CD4-positive, alpha-beta memory T cell (primary cell): ENCODE results near the gene ATR. TPM values are rescaled to one million over a fixed set of nuclear protein-coding genes. Genes with fewer than 3 reads are reported as not detected.
"Not testable (repeated sequence)": the region's sequence is repeated elsewhere in the genome, so short reads cannot be mapped to it uniquely, and the experiment has no call there.

Source experiments
- CTCF ChIA-PET: fragments of 350-600 bp; sonication (Branson Sonifier 250); formaldehyde crosslinking; loops from one replicate; lab custom pipeline; 2021; ENCODE audit warnings: inconsistent platforms; ENCODE audit not compliant: partially characterized antibody; lab: Charles Lee
- POLR2A ChIA-PET: fragments of 350-600 bp; sonication (Branson Sonifier 250); formaldehyde crosslinking; loops from one replicate; lab custom pipeline; 2021; ENCODE audit not compliant: partially characterized antibody; lab: Charles Lee
- DNase-seq, 5 donors: peaks; one replicate each; pipeline versions ENCODE4 v3.0.0 to v3.0.0-alpha.2; 2020 to 2022; ENCODE audit warnings: mixed read lengths in 1 of 5
- H3K27ac ChIP-seq: one replicate; pipeline ENCODE4 v1.7.0; 2013; ENCODE audit warnings: low read depth, low read length
- H3K27me3 ChIP-seq: 2 replicates; pipeline ENCODE4 v1.7.0; 2013; ENCODE audit warnings: mild to moderate bottlenecking, low read length, moderate library complexity; ENCODE audit not compliant: insufficient read depth
- H3K36me3 ChIP-seq: 2 replicates; pipeline ENCODE4 v1.7.0; 2013; ENCODE audit warnings: mild to moderate bottlenecking, low read length, moderate library complexity; ENCODE audit not compliant: insufficient read depth
- H3K4me1 ChIP-seq: 2 replicates; pipeline ENCODE4 v1.7.0; 2013; ENCODE audit warnings: mild to moderate bottlenecking, low read length, moderate library complexity; ENCODE audit not compliant: insufficient read depth
- H3K4me3 ChIP-seq, 2 donors: one replicate each; pipeline ENCODE4 v1.7.0; 2013; ENCODE audit warnings: low read length in 2 of 2, mild to moderate bottlenecking in 1 of 2
- H3K9me3 ChIP-seq, 2 donors: one replicate each; pipeline ENCODE4 v1.7.0; 2013; ENCODE audit warnings: low read length in 2 of 2, control low read depth in 1 of 2; ENCODE audit not compliant: control insufficient read depth in 1 of 2
- H3K27ac Mint-ChIP-seq, 7 donors: one replicate each; pipeline ENCODE4 v1.8.0; 2020 to 2021; ENCODE audit warnings: mixed read lengths in 7 of 7, mild to moderate bottlenecking in 6 of 7, inconsistent platforms in 3 of 7, moderate library complexity in 3 of 7
- H3K27me3 Mint-ChIP-seq, 2 donors: one replicate each; pipeline ENCODE4 v1.8.0; 2020 to 2021; ENCODE audit warnings: mixed read lengths in 2 of 2
- H3K36me3 Mint-ChIP-seq, 2 donors: one replicate each; pipeline ENCODE4 v1.8.0; 2020 to 2021; ENCODE audit warnings: mixed read lengths in 2 of 2, inconsistent platforms in 1 of 2, mild to moderate bottlenecking in 1 of 2
- H3K4me1 Mint-ChIP-seq, 4 donors: one replicate each; pipeline ENCODE4 v1.8.0; 2020 to 2021; ENCODE audit warnings: mixed read lengths in 4 of 4, mild to moderate bottlenecking in 1 of 4
- H3K4me3 Mint-ChIP-seq, 8 donors: one replicate each; pipeline ENCODE4 v1.8.0; 2020 to 2021; ENCODE audit warnings: mixed read lengths in 8 of 8, mild to moderate bottlenecking in 7 of 8, moderate library complexity in 6 of 8, inconsistent platforms in 3 of 8
- H3K9me3 Mint-ChIP-seq, 8 donors: one replicate each; pipeline ENCODE4 v1.8.0; 2020 to 2021; ENCODE audit warnings: mixed read lengths in 8 of 8, mild to moderate bottlenecking in 5 of 8, inconsistent platforms in 3 of 8, moderate library complexity in 1 of 8
- intact Hi-C: fragments of 100-400 bp; cut with micrococcal nuclease; formaldehyde crosslinking; loops from one replicate; pipeline ENCODE4 v1.15.1; 2023
- polyA plus RNA-seq, 2 donors: library from polyadenylated mRNA; unstranded; fragments of 300-500 nt; fragmentation: Illumina TruSeq; gene quantifications; one replicate each; pipeline ENCODE4 v1.2.3, GENCODE V29; 2021
- total RNA-seq, 2 experiments: library from RNA; stranded (reverse); gene quantifications; one replicate each; pipeline ENCODE4 v1.2.3, GENCODE V29; 2021

ATR gene
- total and polyA plus RNA-seq, 4 experiments from 2014 or later: 4.3 to 45.6 (median 27.3) TPM

DNA sequence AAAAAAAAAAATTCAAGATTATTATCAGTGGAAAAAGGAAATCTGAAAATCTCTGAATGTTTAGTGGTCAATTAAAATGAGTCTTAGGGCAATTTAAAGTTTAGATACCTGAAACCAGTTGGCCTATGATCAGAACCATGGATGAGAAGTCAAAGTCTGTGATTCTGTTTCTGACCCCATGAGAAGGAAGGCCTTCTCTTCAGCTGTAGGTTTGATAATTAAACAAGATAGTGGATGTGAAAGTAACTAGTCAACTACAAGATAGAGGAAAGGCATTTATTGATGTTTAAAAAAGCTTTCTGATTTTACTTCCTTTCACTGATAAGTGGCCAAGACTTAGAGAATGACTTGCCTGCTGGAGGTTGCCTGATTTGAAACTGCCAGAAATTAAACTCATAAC lies 26.4 kb upstream of the ATR start:
- H3K9me3 ChIP-seq: no peaks in the 10 kb centered on the region
- Mint-ChIP-seq H3K4me1 (no peaks in the 10 kb centered on the region), H3K9me3 (no peaks in the 10 kb centered on the region), H3K27me3 (no peaks in the 10 kb centered on the region), H3K27ac (no peak overlapping the region), H3K36me3 (no peaks in the 10 kb centered on the region), H3K4me3 (no peak overlapping the region)
- H3K36me3 ChIP-seq: no peaks in the 10 kb centered on the region
- no peaks in the 10 kb centered on the region for H3K27me3 ChIP-seq
- intact Hi-C loops: no loop called here
- no peak overlapping the region for H3K4me3 ChIP-seq
- ChIA-PET CTCF (interaction anchor here (0.7 kb wide), 1 partner anchor 30 kb away, joined by 3 read pairs; no protein-coding TSS in a partner anchor), POLR2A (no interaction called here)
- H3K4me1 ChIP-seq: no peaks in the 10 kb centered on the region
- H3K27ac ChIP-seq: no peak overlapping the region
- DNase-seq: no peak

- H3K4me3 Mint-ChIP-seq, H3K36me3 ChIP-seq, H3K9me3 Mint-ChIP-seq, H3K27ac ChIP-seq, H3K4me3 ChIP-seq, H3K27ac Mint-ChIP-seq, H3K27me3 Mint-ChIP-seq, H3K36me3 Mint-ChIP-seq, H3K4me1 Mint-ChIP-seq, DNase-seq, H3K4me1 ChIP-seq, intact Hi-C loops, POLR2A ChIA-PET, H3K27me3 ChIP-seq, H3K9me3 ChIP-seq: not testable (repeated sequence)
- CTCF ChIA-PET: interaction anchor here (0.8 kb wide), 1 partner anchor 20 kb away, joined by 3 read pairs; no protein-coding TSS in a partner anchor
These were observed 24.8 kb upstream of the ATR start for GRCh38 chr3:142603386-142603705.

GRCh38 chr3:142602619-142603385 lies 24.3 kb upstream of the ATR start:
- no peak overlapping the region for H3K4me3 Mint-ChIP-seq
- intact Hi-C loops: no loop called here
- Histone ChIP-seq H3K4me1 (no peaks in the 10 kb centered on the region), H3K36me3 (no peaks in the 10 kb centered on the region), H3K4me3 (no peak overlapping the region), H3K9me3 (no peaks in the 10 kb centered on the region), H3K27ac (no peak overlapping the region), H3K27me3 (no peaks in the 10 kb centered on the region)
- peaks cover 1 to 5% (median 3%) of the 10 kb centered on the region in 4 donors for H3K4me1 Mint-ChIP-seq
- no peaks in the 10 kb centered on the region for H3K9me3 Mint-ChIP-seq
- H3K27me3 Mint-ChIP-seq: no peaks in the 10 kb centered on the region
- CTCF ChIA-PET: interaction anchor here (0.8 to 1.1 kb wide), 2 partner anchors 20 to 107 kb away, joined by 3 read pairs; no protein-coding TSS in a partner anchor
- POLR2A ChIA-PET: no interaction called here
- DNase-seq: no peak
- no peak overlapping the region for H3K27ac Mint-ChIP-seq
- H3K36me3 Mint-ChIP-seq: no peaks in the 10 kb centered on the region

DNA sequence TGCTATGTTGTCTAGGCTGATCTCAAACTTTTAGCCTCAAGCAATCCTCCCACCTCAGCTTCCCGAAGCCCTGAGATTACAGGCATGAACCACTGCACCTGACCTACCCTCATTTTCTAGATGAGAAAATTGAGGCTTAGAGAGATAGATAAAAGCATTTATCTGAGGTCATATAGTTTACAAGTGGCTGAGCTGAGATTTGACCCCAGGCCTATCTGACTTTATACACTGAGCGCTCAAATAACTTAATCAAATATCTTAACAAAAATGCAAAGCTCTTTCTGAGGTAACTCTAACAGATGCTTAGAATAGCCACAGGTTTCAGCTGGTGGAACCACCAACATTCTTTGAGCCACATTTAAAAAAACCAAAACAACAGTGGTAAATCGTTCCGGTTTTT lies 23.2 kb upstream of the ATR start:
- ChIA-PET CTCF (interaction anchor here (0.8 to 1.1 kb wide), 2 partner anchors 15 to 106 kb away, joined by 3 to 4 read pairs; no protein-coding TSS in a partner anchor), POLR2A (no interaction called here)
- Histone ChIP-seq H3K4me1 (peaks cover 3% of the 10 kb centered on the region), H3K9me3 (no peaks in the 10 kb centered on the region), H3K27ac (no peak overlapping the region), H3K4me3 (no peak overlapping the region), H3K36me3 (no peaks in the 10 kb centered on the region), H3K27me3 (no peaks in the 10 kb centered on the region)
- peaks cover 2 to 13% (median 7%) of the 10 kb centered on the region in 4 donors for H3K4me1 Mint-ChIP-seq
- H3K4me3 Mint-ChIP-seq: no peak overlapping the region
- no peaks in the 10 kb centered on the region for H3K36me3 Mint-ChIP-seq
- no peaks in the 10 kb centered on the region for H3K9me3 Mint-ChIP-seq
- H3K27ac Mint-ChIP-seq: no peak overlapping the region
- intact Hi-C loops: no loop called here
- DNase-seq: no peak
- no peaks in the 10 kb centered on the region for H3K27me3 Mint-ChIP-seq

DNA sequence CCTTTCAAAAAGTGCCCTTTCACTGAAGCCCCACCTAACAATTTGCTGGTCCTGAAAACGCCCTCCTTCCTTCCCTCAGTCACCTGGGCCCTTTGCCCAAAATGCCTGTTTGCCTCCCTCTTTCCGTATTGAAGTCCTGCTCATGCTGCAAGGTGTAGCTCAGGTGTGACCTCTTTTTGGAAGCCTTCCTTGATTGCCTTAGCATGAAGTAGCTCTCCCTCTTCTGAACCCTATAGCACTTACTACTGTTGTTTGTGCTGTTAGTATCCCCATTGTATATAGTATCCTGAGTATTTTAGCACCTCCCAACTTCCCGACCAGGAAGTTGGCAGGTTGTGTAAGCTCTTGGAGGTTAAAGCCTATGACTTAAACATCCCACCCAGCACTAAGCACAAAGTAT lies 19.4 kb upstream of the ATR start:
- Mint-ChIP-seq H3K27me3 (peaks cover 0 to 2% of the 10 kb centered on the region in 2 donors), H3K4me3 (peak overlapping the region in 7 of 8 donors; percentile 15 to 71 (median 40)), H3K9me3 (no peaks in the 10 kb centered on the region), H3K36me3 (peaks cover 0 to 4% of the 10 kb centered on the region in 2 donors), H3K4me1 (peaks cover 7 to 22% (median 15%) of the 10 kb centered on the region in 4 donors), H3K27ac (peak overlapping the region in 1 of 7 donors; percentile 54)
- ChIA-PET POLR2A (interaction anchor here (3.3 to 3.5 kb wide), 2 partner anchors 19 to 404 kb away, joined by 18 to 39 read pairs; partner anchors contain the start of genes ATR and U2SURP), CTCF (interaction anchor here (1.3 to 2.0 kb wide), 2 partner anchors 16 to 397 kb away, joined by 4 to 6 read pairs; no protein-coding TSS in a partner anchor)
- Histone ChIP-seq H3K27ac (no peak overlapping the region), H3K36me3 (no peaks in the 10 kb centered on the region), H3K9me3 (no peaks in the 10 kb centered on the region), H3K4me1 (peaks cover 15% of the 10 kb centered on the region), H3K4me3 (no peak overlapping the region), H3K27me3 (no peaks in the 10 kb centered on the region)
- intact Hi-C loops: loop anchor here (5.0 kb wide), 1 partner anchor 1374 kb away; the partner anchor contains the start of gene DIPK2A
- no peak for DNase-seq

- Histone ChIP-seq H3K4me3 (peak overlapping the region; percentile 91 to 93), H3K4me1 (peaks cover 15% of the 10 kb centered on the region), H3K9me3 (no peaks in the 10 kb centered on the region), H3K27ac (peak overlapping the region; percentile 36), H3K36me3 (no peaks in the 10 kb centered on the region), H3K27me3 (no peaks in the 10 kb centered on the region)
- Mint-ChIP-seq H3K4me1 (peaks cover 7 to 22% (median 15%) of the 10 kb centered on the region in 4 donors), H3K27me3 (peaks cover 1 to 2% of the 10 kb centered on the region in 2 donors), H3K4me3 (peak overlapping the region; percentile 97 to 99 (median 98)), H3K36me3 (peaks cover 0 to 4% of the 10 kb centered on the region in 2 donors), H3K27ac (peak overlapping the region; percentile 65 to 97 (median 96)), H3K9me3 (no peaks in the 10 kb centered on the region)
- DNase-seq: peak in 1 of 5 donors; percentile 4
- POLR2A ChIA-PET: interaction anchor here (1.5 to 3.5 kb wide), 4 partner anchors 15 to 405 kb away, joined by 4 to 39 read pairs (median 13); partner anchors contain the start of genes ATR, TRPC1 and U2SURP
- CTCF ChIA-PET: interaction anchor here (1.1 to 1.3 kb wide), 2 partner anchors 14 to 17 kb away, joined by 3 to 4 read pairs; no protein-coding TSS in a partner anchor
- intact Hi-C loops: loop anchor here (1.0 to 5.0 kb wide), 4 partner anchors 18 to 1376 kb away; partner anchors contain the start of genes ATR, DIPK2A, TRPC1 and U2SURP
These were observed 18.2 kb upstream of the ATR start for GRCh38 chr3:142596726-142597088.
